HCT116 (cell line): ENCODE data around the gene COASY. TPM values are rescaled to one million over a fixed set of nuclear protein-coding genes. Genes with fewer than 3 reads are reported as not detected.

ENCODE experiments used
- ATAC-seq: fragments of 200-7000 bp; cut with Tn5 transposase; 2 replicates; pipeline ENCODE4 v1.9.1; 2020; ENCODE audit warnings: mild to moderate bottlenecking, moderate library complexity
- BruUV-seq: library from RNA; stranded (reverse); fragments of 400-500 nt; replicated peaks from 2 replicates; lab custom pipeline; 2021; lab: Mats Ljungman, UMichigan
- CTCF ChIA-PET: fragments of 300-600 bp; sonication (Branson Sonifier 250); formaldehyde crosslinking; loops from one replicate; lab custom pipeline; 2021; ENCODE audit warnings: antibody characterized with exemption; lab: Charles Lee
- POLR2A ChIA-PET: fragments of 300-600, 350-600 bp; sonication (Branson Sonifier 250); formaldehyde crosslinking; loops from one replicate; lab custom pipeline; 2021; ENCODE audit warnings: antibody characterized with exemption; lab: Charles Lee
- RAD21 ChIA-PET, 2 experiments: fragments of 300-600 bp; sonication (Branson Sonifier 250); formaldehyde crosslinking; loops; one replicate each; lab custom pipeline; 2023; ENCODE audit warnings: low total read pairs in 2 of 2; ENCODE audit not compliant: uncharacterized antibody in 2 of 2, unreplicated experiment in 2 of 2, low non-redundant PET in 1 of 2; lab: Charles Lee
- DNase-seq: peaks from one replicate; pipeline ENCODE4 v3.0.0-alpha.2; 2010; ENCODE audit warnings: low read depth, low spot score
- H2AFZ ChIP-seq: fragments of 200-600 bp; shearing (Covaris generic), sonication (generic); 2 replicates; pipeline ENCODE4 v1.6.1; 2017; ENCODE audit warnings: low read depth, mixed run types, mixed read lengths, antibody characterized with exemption, low read length; ENCODE audit not compliant: poor library complexity, severe bottlenecking
- H3K27ac ChIP-seq: 2 replicates; pipeline ENCODE4 v1.5.1; 2012; ENCODE audit warnings: low read depth, low read length
- H3K27me3 ChIP-seq: fragments of 200-600 bp; sonication (generic); 2 replicates; pipeline ENCODE4 v1.6.1; 2016; ENCODE audit warnings: mixed run types, low read length, mixed read lengths; ENCODE audit not compliant: insufficient read depth
- H3K36me3 ChIP-seq, 2 experiments: fragments of 200-500 bp in 1 of 2; fragments of 200-600 bp in 1 of 2; sonication (Bioruptor generic) in 1 of 2; sonication (generic) in 1 of 2; 2 replicates each; pipeline versions ENCODE4 v1.5.1 to v1.6.1; 2014 to 2016; ENCODE audit warnings: low read length in 2 of 2, inconsistent platforms in 1 of 2, mixed read lengths in 1 of 2, mixed run types in 1 of 2; ENCODE audit not compliant: insufficient read depth in 2 of 2, control insufficient read depth in 1 of 2
- H3K4me1 ChIP-seq, 2 experiments: fragments of 200-600 bp in 1 of 2; sonication (generic) in 1 of 2; 2 replicates each; pipeline versions ENCODE4 v1.5.1 to v1.6.1; 2012 to 2017; ENCODE audit warnings: low read length in 2 of 2, inconsistent platforms in 1 of 2, mild to moderate bottlenecking in 1 of 2, mixed read lengths in 1 of 2, mixed run types in 1 of 2, moderate library complexity in 1 of 2; ENCODE audit not compliant: insufficient read depth in 2 of 2, control insufficient read depth in 1 of 2
- H3K4me2 ChIP-seq: fragments of 200-600 bp; sonication (generic); 2 replicates; pipeline ENCODE4 v1.6.1; 2017; ENCODE audit warnings: mixed run types, low read length, mixed read lengths
- H3K4me3 ChIP-seq, 2 experiments: fragments of 200-600 bp in 1 of 2; sonication (generic) in 1 of 2; replicated peaks in 1 of 2; 2 replicates each; pipeline ENCODE4 v1.5.1; 2011 to 2016; ENCODE audit warnings: low read length in 2 of 2, control low read depth in 1 of 2, low read depth in 1 of 2, mild to moderate bottlenecking in 1 of 2, mixed read lengths in 1 of 2, mixed run types in 1 of 2
- H3K79me2 ChIP-seq: fragments of 200-600 bp; sonication (generic); 2 replicates; pipeline ENCODE4 v1.6.1; 2017; ENCODE audit warnings: mild to moderate bottlenecking, mixed run types, low read length, moderate library complexity, mixed read lengths; ENCODE audit not compliant: insufficient read depth
- H3K9ac ChIP-seq: fragments of 200-600 bp; sonication (generic); 2 replicates; pipeline ENCODE4 v1.6.1; 2016; ENCODE audit warnings: low read length, mixed read lengths
- H3K9me2 ChIP-seq: fragments of 200-600 bp; sonication (generic), shearing (Covaris generic); 2 replicates; pipeline ENCODE4 v1.6.1; 2017; ENCODE audit warnings: mixed run types, mild to moderate bottlenecking, moderate library complexity; ENCODE audit not compliant: insufficient read depth
- H3K9me3 ChIP-seq, 2 experiments: fragments of 200-500 bp in 1 of 2; fragments of 200-600 bp in 1 of 2; sonication (Bioruptor generic) in 1 of 2; sonication (generic) in 1 of 2; 2 replicates each; pipeline ENCODE4 v1.6.1; 2014 to 2017; ENCODE audit warnings: low read length in 2 of 2, mixed read lengths in 2 of 2, inconsistent platforms in 1 of 2, low read depth in 1 of 2, mild to moderate bottlenecking in 1 of 2, mixed run types in 1 of 2, moderate library complexity in 1 of 2; ENCODE audit not compliant: control insufficient read depth in 1 of 2, insufficient read depth in 1 of 2
- H4K20me1 ChIP-seq: fragments of 200-600 bp; sonication (generic), shearing (Covaris generic); 2 replicates; pipeline ENCODE4 v1.6.1; 2017; ENCODE audit warnings: mixed run types, mild to moderate bottlenecking, moderate library complexity; ENCODE audit not compliant: insufficient read depth
- CBX3 ChIP-seq: IDR thresholded peaks from 2 replicates; pipeline ENCODE4 v1.6.1; 2012; ENCODE audit warnings: low read depth
- CEBPB ChIP-seq: IDR thresholded peaks from 2 replicates; pipeline ENCODE4 v1.6.1; 2012; ENCODE audit warnings: low read depth
- CTCF ChIP-seq, 3 experiments: fragments of 200-600 bp in 1 of 3; sonication (generic) in 1 of 3; IDR thresholded peaks in 2 of 3; conservative IDR thresholded peaks in 1 of 3; 2 replicates each; pipeline ENCODE4 v1.5.1; 2012 to 2017; ENCODE audit warnings: low read depth in 2 of 3, low read length in 2 of 3, antibody characterized with exemption in 1 of 3, borderline replicate concordance in 1 of 3, control low read depth in 1 of 3, mild to moderate bottlenecking in 1 of 3, mixed read lengths in 1 of 3, mixed run types in 1 of 3, moderate library complexity in 1 of 3; ENCODE audit not compliant: insufficient read depth in 1 of 3
- EGR1 ChIP-seq: IDR thresholded peaks from 2 replicates; pipeline ENCODE4 v1.6.1; 2012; ENCODE audit warnings: low read depth
- EZH2 ChIP-seq: fragments of 200-600 bp; sonication (generic); IDR thresholded peaks from 2 replicates; pipeline ENCODE4 v1.6.1; 2017; ENCODE audit warnings: antibody characterized with exemption, mixed run types
- EZH2phosphoT487 ChIP-seq: fragments of 200-600 bp; IDR thresholded peaks from 2 replicates; pipeline ENCODE4 v1.6.1; 2018; ENCODE audit warnings: antibody characterized with exemption, borderline replicate concordance
- FOSL1 ChIP-seq: IDR thresholded peaks from 2 replicates; pipeline ENCODE4 v1.6.1; 2012; ENCODE audit warnings: low read depth
- JUND ChIP-seq: IDR thresholded peaks from 2 replicates; pipeline ENCODE4 v1.6.1; 2012
- POLR2AphosphoS5 ChIP-seq: IDR thresholded peaks from 2 replicates; pipeline ENCODE4 v1.6.1; 2011; ENCODE audit warnings: mild to moderate bottlenecking, low read depth, low read length, moderate library complexity
- RAD21 ChIP-seq: IDR thresholded peaks from 2 replicates; pipeline ENCODE4 v1.6.1; 2012; ENCODE audit warnings: low read depth, mild to moderate bottlenecking
- SIN3A ChIP-seq: IDR thresholded peaks from 2 replicates; pipeline ENCODE4 v1.6.1; 2012; ENCODE audit warnings: low read depth
- SP1 ChIP-seq: IDR thresholded peaks from 2 replicates; pipeline ENCODE4 v1.6.1; 2012; ENCODE audit warnings: low read depth
- SRF ChIP-seq: IDR thresholded peaks from 2 replicates; pipeline ENCODE4 v1.6.1; 2012; ENCODE audit warnings: low read depth
- TCF7L2 ChIP-seq: IDR thresholded peaks from 2 replicates; pipeline ENCODE4 v1.7.0; 2011; ENCODE audit warnings: borderline replicate concordance, inconsistent platforms; ENCODE audit not compliant: insufficient read depth, insufficient read length; ENCODE audit errors: extremely low read depth
- YY1 ChIP-seq: IDR thresholded peaks from 2 replicates; pipeline ENCODE4 v1.6.1; 2011; ENCODE audit warnings: low read length, low read depth, moderate library complexity, mild to moderate bottlenecking; ENCODE audit not compliant: insufficient replicate concordance; ENCODE audit errors: extremely low read depth
- ZBTB33 ChIP-seq: IDR thresholded peaks from 2 replicates; pipeline ENCODE4 v1.6.1; 2011; ENCODE audit warnings: mild to moderate bottlenecking, low read length, moderate library complexity; ENCODE audit not compliant: insufficient replicate concordance; ENCODE audit errors: extremely low read depth
- ZNF274 ChIP-seq: fragments of 200-500 bp; sonication (Bioruptor generic); IDR thresholded peaks from 2 replicates; pipeline ENCODE4 v1.6.1; 2014; ENCODE audit warnings: mild to moderate bottlenecking, low read depth, low read length, inconsistent platforms
- intact Hi-C: fragments of 100-400 bp; cut with micrococcal nuclease; formaldehyde crosslinking; loops from 2 replicates; pipeline ENCODE4 v1.10.0; 2022
- total RNA-seq: library from RNA; stranded (reverse); gene quantifications from one replicate; pipeline ENCODE4 v1.2.1, GENCODE V29; 2021; ENCODE audit not compliant: unreplicated experiment

COASY gene
- total RNA-seq, 1 experiment from 2014 or later = 137 TPM

GRCh38 chr17:42543190-42544079 is 18.5 kb upstream of the COASY start:
- Histone ChIP-seq H3K36me3 (no peaks in the 10 kb centered on the region; a peak in 1 of 4 replicates), H3K4me2 (no peak overlapping the region), H3K9me2 (no peaks in the 10 kb centered on the region), H3K79me2 (no peaks in the 10 kb centered on the region), H3K4me1 (peaks cover 9 to 20% of the 10 kb centered on the region in 2 experiments), H3K9me3 (no peaks in the 10 kb centered on the region), H3K4me3 (no peak overlapping the region), H3K27me3 (no peaks in the 10 kb centered on the region), H3K27ac (no peak overlapping the region), H2AFZ (no peak overlapping the region), H4K20me1 (no peaks in the 10 kb centered on the region), H3K9ac (no peak overlapping the region)
- intact Hi-C loops = no loop called here
- TF ChIP-seq TCF7L2 = no peak
- no peak for TF ChIP-seq CTCF (IDR thresholded peaks at IDR 0.05 in 2 of 3, conservative IDR thresholded peaks at IDR 0.05 in 1 of 3; ENCODE audit: borderline replicate concordance in 1 of 3, insufficient read depth in 1 of 3, low read depth in 2 of 3, low read length in 2 of 3)
- no peak for TF ChIP-seq SRF
- TF ChIP-seq EZH2 = no peak
- TF ChIP-seq JUND = no peak
- no peak for TF ChIP-seq SP1
- no peak for TF ChIP-seq CBX3
- no peak for TF ChIP-seq ZNF274
- no peak for TF ChIP-seq POLR2AphosphoS5
- no peak for TF ChIP-seq ZBTB33
- TF ChIP-seq EZH2phosphoT487 = no peak
- no peak for TF ChIP-seq YY1
- TF ChIP-seq EGR1 = no peak
- no peak for TF ChIP-seq CEBPB
- TF ChIP-seq RAD21 = no peak
- no peak for TF ChIP-seq FOSL1
- TF ChIP-seq SIN3A = no peak
- CTCF ChIA-PET = no interaction called here
- no TSS peak for BruUV-seq
- ATAC-seq = no peak
- RAD21 ChIA-PET = no interaction called here
- POLR2A ChIA-PET = no interaction called here
- no peak for DNase-seq
